ENCODE results near the gene MMP24.

GRCh38 chr20:35287509-35288324 is 61.2 kb downstream of the MMP24 start:
- TF ChIP-seq CTCF (IDR thresholded peaks at IDR 0.05; ENCODE audit: low read depth, low read length, poor library complexity, severe bottlenecking): no peak
- no peak for TF ChIP-seq EZH2phosphoT487 (IDR thresholded peaks at IDR 0.05; ENCODE audit: borderline replicate concordance, low read length)

Data from DOHH2 (cell line).